Suprapubic skin (tissue), 4 donors: ENCODE measurements around the gene FAT4.

ENCODE experiments used
- EP300 ChIP-seq: sonication (generic); formaldehyde crosslinking; IDR thresholded peaks from one replicate; pipeline ENCODE4 v1.6.1; 2017; ENCODE audit warnings: antibody characterized with exemption
- POLR2AphosphoS5 ChIP-seq, 3 donors: sonication (generic); formaldehyde crosslinking; IDR thresholded peaks; one replicate each; pipeline ENCODE4 v1.6.1; 2017; ENCODE audit warnings: antibody characterized with exemption in 3 of 3
- TF ChIP-seq, protein P1 (sequence below), 2 donors: fragments of 200-600 bp in 1 of 2; fragments of 450-650 bp in 1 of 2; sonication (generic) in 1 of 2; IDR thresholded peaks; one replicate each; pipeline ENCODE4 v1.5.1; 2016 to 2019; ENCODE audit warnings: antibody characterized with exemption in 2 of 2, mild to moderate bottlenecking in 1 of 2, moderate library complexity in 1 of 2

DNA sequence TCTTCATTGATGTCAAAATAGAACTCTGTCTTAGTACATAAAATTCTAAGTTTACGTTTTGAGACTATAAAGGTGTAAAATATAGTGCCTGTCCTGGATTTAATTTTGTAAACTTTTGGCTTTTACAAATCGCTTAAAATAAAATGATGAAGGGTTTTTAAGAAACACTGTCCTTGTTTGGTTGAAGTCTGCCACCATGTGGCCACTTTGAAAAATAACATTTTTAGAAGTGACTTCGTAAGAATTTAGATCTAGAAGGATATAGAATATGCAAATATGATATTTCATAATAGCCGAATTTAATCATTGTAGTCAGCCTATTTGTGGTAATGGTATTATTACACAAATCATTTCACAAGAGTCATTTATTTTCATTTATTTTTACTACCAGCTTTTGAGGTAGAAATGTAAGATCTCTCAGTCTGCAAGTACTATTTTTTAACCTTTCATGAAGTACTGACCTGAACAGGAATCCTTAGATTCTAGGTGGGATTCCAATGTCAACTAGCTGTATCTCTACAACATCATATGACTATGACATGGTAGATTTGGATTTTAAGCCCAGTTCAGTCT is 31.0 kb upstream of the FAT4 start:
- TF ChIP-seq, protein P1, sequence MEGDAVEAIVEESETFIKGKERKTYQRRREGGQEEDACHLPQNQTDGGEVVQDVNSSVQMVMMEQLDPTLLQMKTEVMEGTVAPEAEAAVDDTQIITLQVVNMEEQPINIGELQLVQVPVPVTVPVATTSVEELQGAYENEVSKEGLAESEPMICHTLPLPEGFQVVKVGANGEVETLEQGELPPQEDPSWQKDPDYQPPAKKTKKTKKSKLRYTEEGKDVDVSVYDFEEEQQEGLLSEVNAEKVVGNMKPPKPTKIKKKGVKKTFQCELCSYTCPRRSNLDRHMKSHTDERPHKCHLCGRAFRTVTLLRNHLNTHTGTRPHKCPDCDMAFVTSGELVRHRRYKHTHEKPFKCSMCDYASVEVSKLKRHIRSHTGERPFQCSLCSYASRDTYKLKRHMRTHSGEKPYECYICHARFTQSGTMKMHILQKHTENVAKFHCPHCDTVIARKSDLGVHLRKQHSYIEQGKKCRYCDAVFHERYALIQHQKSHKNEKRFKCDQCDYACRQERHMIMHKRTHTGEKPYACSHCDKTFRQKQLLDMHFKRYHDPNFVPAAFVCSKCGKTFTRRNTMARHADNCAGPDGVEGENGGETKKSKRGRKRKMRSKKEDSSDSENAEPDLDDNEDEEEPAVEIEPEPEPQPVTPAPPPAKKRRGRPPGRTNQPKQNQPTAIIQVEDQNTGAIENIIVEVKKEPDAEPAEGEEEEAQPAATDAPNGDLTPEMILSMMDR (IDR thresholded peaks at IDR 0.05) = peak in 1 of 2 donors; percentile 35
- no peak for TF ChIP-seq EP300
- TF ChIP-seq POLR2AphosphoS5 (IDR thresholded peaks at IDR 0.05) = no peak
